ENCODE data around the gene FAM180A.

FAM180A gene

DNA sequence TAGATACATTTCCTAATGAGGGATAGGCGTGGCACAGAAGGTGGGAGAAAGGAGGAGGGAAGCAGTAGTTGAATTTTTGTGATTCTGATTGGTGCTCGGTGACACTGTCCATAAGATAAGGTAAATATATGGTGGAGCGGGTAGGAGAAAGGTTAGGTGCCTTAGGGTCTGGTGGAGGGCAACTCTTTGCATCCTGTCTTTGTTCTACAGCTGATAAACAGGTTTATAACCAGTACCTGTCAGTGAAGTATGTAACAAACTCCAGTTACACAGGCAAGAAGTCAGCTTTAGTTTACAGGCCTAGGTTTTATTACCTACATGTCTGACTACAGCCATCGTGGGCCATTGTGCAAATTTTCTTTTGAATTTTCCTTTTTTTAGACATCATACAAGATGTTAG is 10.9 kb upstream of the FAM180A start:
- Histone ChIP-seq H3K27ac (no peak overlapping the region), H3K27me3 (no peaks in the 10 kb centered on the region), H3K36me3 (no peaks in the 10 kb centered on the region), H4K20me1 (no peaks in the 10 kb centered on the region), H3K9ac (no peak overlapping the region), H3K9me3 (no peaks in the 10 kb centered on the region; the same call in 1 of the 2 replicates), H3K4me1 (peaks cover 31% of the 10 kb centered on the region), H3K4me3 (no peak overlapping the region), H3K4me2 (no peak overlapping the region)
- no peak for TF ChIP-seq Cebpa-rat (IDR thresholded peaks at IDR 0.05)

DNA sequence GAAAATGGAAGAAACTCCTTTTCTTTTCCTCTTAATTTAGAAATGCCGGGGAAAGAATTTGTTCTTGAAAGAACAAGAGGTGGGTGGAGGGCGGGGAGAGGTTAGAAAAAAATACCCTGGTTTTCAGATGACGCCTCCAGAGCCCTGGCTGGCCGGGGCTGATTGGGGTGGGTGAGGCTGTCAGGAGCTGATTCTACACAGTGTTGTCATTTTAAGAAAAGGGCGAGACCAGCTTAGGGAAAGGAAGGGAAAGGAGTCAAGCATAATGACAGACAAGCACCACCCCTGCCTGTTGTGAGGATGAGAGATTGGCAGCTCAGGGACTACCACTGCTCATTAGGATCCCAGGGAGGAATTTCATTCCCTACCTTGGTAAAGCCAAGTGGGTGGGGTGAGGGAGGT is 9.9 kb upstream of the FAM180A start:
- Histone ChIP-seq H4K20me1 (no peaks in the 10 kb centered on the region), H3K36me3 (no peaks in the 10 kb centered on the region), H3K9ac (no peak overlapping the region), H3K4me2 (no peak overlapping the region), H3K4me1 (peaks cover 31% of the 10 kb centered on the region), H3K4me3 (no peak overlapping the region), H3K27ac (no peak overlapping the region), H3K27me3 (no peaks in the 10 kb centered on the region), H3K9me3 (no peaks in the 10 kb centered on the region; the same call in 1 of the 2 replicates)
- no peak for TF ChIP-seq Cebpa-rat (IDR thresholded peaks at IDR 0.05)

DNA sequence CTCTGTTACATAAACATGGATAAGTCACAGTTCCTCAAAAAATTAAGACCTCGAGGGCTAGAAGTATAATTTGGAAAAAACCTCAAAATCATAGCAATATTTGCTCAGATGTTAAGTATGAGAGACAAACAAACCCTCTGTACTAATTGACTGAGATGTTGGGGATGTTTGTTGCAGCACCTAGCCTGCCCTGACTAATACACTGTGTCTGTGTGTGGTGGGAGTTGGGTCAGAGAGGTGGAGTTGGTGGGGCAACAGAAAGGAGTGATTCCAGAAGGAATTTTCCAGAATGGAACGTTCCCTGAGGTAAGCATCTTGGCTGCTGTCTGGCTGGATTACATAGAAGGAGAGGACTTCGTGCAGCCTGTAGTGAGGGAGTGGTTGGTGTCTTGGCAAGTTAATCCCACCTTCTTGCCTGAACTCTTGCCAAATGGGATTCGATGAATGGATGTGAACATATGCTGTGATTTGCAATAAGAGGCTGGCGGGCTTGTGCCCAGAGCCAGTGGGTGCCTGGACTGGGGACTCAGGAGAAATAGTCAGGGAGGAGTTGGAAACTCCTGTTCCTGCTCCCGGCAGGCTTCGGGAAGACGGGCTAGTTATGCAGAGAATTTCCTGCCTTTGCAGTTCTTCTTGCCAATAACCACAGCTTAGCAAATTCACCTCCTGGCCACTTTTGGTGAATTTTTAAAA is 9.3 kb upstream of the FAM180A start:
- Histone ChIP-seq H3K27ac (no peak overlapping the region), H3K9me3 (no peaks in the 10 kb centered on the region; the same call in 1 of the 2 replicates), H3K4me3 (no peak overlapping the region), H3K36me3 (no peaks in the 10 kb centered on the region), H4K20me1 (no peaks in the 10 kb centered on the region), H3K9ac (no peak overlapping the region), H3K4me1 (peaks cover 31% of the 10 kb centered on the region), H3K4me2 (no peak overlapping the region), H3K27me3 (no peaks in the 10 kb centered on the region)
- TF ChIP-seq Cebpa-rat (IDR thresholded peaks at IDR 0.05), result no peak

DNA sequence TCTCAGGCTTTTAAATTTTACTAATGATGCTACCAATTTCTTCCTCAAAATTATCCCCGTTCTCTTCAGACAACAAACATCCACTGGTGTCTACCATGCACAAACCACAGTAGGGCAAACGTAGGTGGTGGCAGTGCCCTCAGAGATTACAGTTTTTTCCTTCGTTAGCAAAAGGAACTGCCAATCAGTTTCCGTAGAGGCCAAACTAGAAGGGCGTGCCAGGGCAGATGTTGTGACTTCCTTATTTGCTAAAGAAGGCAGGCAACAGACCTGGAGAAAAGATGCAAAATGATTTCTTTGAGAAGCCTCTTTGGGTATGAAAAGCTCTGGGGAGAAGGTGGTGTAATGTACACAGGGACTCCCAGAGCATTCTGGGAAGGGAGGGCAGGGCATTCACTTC is 7.6 kb upstream of the FAM180A start:
- Histone ChIP-seq H3K4me1 (peaks cover 15% of the 10 kb centered on the region), H3K4me2 (peak overlapping the region; percentile 42), H3K36me3 (no peaks in the 10 kb centered on the region), H3K27me3 (no peaks in the 10 kb centered on the region), H3K27ac (no peak overlapping the region), H4K20me1 (no peaks in the 10 kb centered on the region), H3K9me3 (no peaks in the 10 kb centered on the region; the same call in 1 of the 2 replicates), H3K4me3 (no peak overlapping the region), H3K9ac (no peak overlapping the region)
- TF ChIP-seq Cebpa-rat (IDR thresholded peaks at IDR 0.05), result no peak

DNA sequence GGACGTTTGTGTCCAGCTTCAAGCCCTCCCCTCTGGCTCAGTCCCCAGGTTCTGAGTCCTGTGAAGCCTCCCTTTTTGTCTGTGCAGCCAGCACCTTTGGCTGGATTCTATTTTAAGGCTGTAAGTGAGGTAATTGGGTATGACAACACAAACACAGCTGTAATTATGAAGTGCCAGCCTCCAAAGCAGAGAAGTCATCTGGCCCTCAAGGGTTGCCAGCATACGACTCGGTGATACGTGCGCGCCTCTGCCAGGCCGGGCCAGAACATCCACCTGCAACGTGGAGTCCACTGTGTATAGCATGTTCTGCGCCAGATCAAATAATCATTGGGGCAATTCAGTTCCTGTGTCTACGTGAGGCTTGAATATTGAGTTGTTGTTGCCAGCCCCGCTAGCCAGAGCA is 6.7 kb upstream of the FAM180A start:
- Histone ChIP-seq H3K36me3 (no peaks in the 10 kb centered on the region), H3K9ac (no peak overlapping the region), H3K27me3 (no peaks in the 10 kb centered on the region), H3K9me3 (no peaks in the 10 kb centered on the region; the same call in 1 of the 2 replicates), H4K20me1 (no peaks in the 10 kb centered on the region), H3K4me3 (no peak overlapping the region), H3K27ac (no peak overlapping the region), H3K4me2 (no peak overlapping the region), H3K4me1 (0 out of 2 replicates have a peak, but pooled peaks cover 10% of the 10 kb centered on the region)
- TF ChIP-seq Cebpa-rat (IDR thresholded peaks at IDR 0.05), result no peak

DNA sequence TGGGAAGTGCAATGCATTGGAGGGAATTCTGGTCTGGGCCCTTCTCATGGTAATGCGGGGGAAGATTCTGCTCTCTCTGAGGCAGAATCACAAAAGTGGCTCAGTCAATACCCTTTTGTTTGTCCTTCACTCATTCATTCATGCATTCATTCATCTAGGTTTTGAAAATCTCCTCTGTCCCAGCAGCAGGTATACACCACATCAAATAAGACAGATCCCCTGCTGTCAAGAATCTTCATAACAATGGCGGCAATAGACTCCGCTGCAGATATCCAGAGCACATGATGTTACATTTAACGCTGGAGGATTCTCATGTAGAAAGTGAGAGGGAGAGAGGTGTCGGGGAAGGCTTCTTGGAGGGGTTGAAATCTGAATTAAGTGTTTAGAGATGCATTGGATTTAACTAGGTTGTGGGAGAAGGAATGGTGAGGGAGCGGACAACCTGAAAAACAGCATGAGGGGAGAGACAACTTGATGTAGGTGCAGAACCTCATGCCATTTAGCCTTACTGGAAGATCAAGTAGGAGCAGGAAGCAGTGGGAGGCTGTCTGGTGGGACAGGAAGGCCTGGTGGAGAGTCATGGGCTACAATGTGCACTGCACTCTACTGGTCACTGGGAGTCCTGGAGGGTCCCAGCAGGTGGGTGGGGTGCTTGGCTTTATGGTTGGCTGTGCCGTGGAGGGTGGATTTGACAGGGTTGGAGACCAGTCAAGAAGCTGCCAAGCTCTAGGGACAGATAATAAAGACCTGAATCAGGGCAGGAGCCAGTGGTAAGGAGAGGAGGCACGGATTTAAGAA is 5.2 kb upstream of the FAM180A start:
- TF ChIP-seq Cebpa-rat (IDR thresholded peaks at IDR 0.05), result no peak
- Histone ChIP-seq H4K20me1 (no peaks in the 10 kb centered on the region), H3K4me3 (no peak overlapping the region), H3K4me1 (0 out of 2 replicates have a peak, but pooled peaks cover 10% of the 10 kb centered on the region), H3K36me3 (no peaks in the 10 kb centered on the region), H3K27me3 (no peaks in the 10 kb centered on the region), H3K9ac (no peak overlapping the region), H3K27ac (no peak overlapping the region), H3K4me2 (no peak overlapping the region), H3K9me3 (no peaks in the 10 kb centered on the region)

DNA sequence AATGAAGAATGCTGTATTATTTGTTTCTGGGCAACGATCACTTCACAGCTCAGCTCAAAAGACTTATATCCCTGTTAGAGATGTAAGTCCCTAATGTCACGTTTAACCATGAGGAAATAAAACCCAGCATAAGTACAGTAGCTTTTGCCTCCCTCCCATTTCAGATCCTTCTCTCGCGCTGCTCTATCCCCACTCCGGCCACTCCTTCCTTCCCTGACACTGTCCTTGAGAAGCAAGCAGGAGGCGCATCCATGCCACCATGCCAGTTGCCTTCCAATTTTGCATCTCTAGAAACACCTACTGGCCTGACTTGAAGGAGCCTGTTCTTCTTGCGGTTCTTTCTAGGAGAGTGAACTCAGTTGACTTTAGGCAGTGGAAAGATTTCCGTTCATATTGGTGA is 1.2 kb downstream of the FAM180A start:
- Histone ChIP-seq H3K27ac (no peak overlapping the region), H3K9ac (no peak overlapping the region), H3K9me3 (no peaks in the 10 kb centered on the region), H4K20me1 (no peaks in the 10 kb centered on the region), H3K36me3 (no peaks in the 10 kb centered on the region), H3K4me2 (no peak overlapping the region), H3K27me3 (no peaks in the 10 kb centered on the region), H3K4me1 (peaks cover 7% of the 10 kb centered on the region; the same call in 1 of the 2 replicates), H3K4me3 (no peak overlapping the region)
- TF ChIP-seq Cebpa-rat (IDR thresholded peaks at IDR 0.05), result no peak

DNA sequence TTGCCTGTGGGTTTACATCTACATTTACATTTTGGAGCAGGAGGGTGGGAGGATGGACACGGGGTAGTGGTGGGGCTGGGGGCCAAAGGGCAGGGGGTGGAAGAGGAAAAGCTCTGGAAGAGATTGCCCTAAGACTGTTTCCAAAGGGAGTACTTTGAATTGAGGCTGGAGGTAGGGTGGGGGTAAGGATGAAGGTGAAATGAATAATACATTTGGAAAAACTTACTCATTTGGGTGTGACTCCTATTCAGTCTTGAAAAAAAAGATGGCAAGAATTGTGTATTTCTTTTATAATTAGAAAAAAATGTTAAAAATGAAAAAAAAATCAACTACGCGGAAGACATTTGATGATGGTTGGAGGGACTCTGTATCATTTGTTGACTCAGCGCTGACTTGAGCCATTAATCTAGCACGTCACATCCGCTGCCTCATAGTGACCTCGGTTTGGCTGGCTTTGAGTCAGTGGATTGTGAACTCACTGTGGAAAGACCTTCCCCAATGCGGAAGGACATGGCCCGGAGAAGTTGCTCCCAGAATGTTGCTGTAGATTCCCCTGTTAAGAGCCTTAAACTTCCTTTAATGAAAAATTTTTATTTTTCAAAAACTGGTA is 2.8 kb downstream of the FAM180A start:
- Histone ChIP-seq H4K20me1 (no peaks in the 10 kb centered on the region), H3K27ac (no peak overlapping the region), H3K4me2 (no peak overlapping the region), H3K36me3 (no peaks in the 10 kb centered on the region), H3K9ac (no peak overlapping the region), H3K27me3 (no peaks in the 10 kb centered on the region), H3K4me1 (peaks cover 7% of the 10 kb centered on the region; the same call in 1 of the 2 replicates), H3K9me3 (no peaks in the 10 kb centered on the region), H3K4me3 (no peak overlapping the region)
- no peak for TF ChIP-seq Cebpa-rat (IDR thresholded peaks at IDR 0.05)

DNA sequence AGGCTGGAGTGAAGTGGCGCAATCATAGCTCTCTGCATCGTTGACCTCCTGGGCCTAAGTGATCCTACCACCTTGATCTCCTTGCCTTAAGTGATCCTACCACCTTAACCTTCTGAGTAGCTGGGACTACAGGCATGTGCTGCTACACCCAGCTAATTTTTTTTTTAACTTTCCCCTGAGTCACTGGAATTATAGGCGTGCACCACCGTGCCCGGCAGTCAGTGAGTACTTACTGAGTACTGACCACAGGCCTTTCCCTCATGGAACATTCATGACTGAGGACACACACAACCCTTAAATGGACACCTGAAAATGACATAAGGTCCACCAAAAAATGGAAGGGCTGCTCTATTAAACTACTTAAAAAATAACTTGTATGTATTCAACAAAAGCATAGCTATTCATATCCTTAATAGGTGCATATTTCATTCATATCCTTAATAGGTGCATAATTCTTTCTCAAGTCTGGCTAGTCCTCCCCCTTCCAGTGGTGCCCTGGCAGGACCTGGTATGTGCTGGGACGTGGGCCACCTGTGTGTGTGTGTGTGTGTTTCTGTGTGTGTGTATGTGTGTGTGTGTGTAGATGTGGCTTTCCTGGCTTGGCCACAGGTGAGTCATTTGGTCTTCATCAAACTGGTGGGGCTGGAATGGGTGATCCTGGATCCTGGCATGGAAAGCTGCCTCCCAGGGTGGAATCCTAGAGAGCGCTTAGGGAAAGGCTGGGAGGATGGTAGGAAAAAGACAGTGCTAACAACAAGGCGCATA is 3.5 kb downstream of the FAM180A start:
- no peaks in the 10 kb centered on the region for H4K20me1 ChIP-seq
- H3K36me3 ChIP-seq, result no peaks in the 10 kb centered on the region
- H3K9ac ChIP-seq, result no peak overlapping the region
- H3K4me3 ChIP-seq, result no peak overlapping the region
- H3K27me3 ChIP-seq, result no peaks in the 10 kb centered on the region
- H3K9me3 ChIP-seq, result no peaks in the 10 kb centered on the region
- no peak overlapping the region for H3K4me2 ChIP-seq
- H3K27ac ChIP-seq, result no peak overlapping the region
- TF ChIP-seq Cebpa-rat (IDR thresholded peaks at IDR 0.05), result no peak
- H3K4me1 ChIP-seq, result peaks cover 7% of the 10 kb centered on the region; the same call in 1 of the 2 replicates
